Measurements from ENCODE around the gene ZNF653.

Gene ZNF653

DNA sequence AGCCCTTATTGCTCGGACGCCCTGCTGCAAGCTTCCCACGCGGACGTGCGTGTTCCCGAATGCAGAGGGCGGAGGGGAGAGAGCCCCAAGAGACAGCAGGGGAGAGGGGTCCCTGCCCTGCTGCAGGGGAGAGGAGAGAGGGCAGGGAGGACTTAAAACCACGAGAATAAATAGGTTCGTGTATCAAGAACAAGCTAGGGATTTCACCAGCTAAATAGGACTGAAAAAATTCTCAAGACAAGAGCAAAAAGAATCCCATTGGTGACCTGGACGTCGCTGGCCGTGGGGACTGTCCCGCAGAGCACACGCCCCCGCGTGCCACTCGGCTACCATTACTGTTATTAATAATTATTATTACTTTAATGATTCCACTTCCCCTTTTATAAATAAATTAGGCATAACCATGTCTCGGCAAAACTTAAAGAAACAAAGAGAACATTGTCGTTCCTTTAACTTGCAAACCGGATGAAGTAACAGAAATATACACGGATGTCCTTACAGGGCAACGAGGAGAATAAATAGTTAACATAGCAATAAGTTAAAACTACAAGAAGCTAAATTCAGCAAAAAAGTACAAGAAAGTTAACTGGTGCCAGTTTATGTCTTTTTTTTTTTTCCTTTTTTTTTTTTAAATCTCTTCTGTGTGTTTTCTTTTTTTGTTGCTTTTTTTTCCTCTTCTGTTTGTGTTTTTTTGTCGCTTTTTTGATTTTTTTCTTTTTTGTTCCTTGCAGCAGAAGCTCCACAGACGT, 53.6 kb downstream of the ZNF653 start:
- H3K27ac ChIP-seq: no peak overlapping the region
- TF ChIP-seq, protein P1, sequence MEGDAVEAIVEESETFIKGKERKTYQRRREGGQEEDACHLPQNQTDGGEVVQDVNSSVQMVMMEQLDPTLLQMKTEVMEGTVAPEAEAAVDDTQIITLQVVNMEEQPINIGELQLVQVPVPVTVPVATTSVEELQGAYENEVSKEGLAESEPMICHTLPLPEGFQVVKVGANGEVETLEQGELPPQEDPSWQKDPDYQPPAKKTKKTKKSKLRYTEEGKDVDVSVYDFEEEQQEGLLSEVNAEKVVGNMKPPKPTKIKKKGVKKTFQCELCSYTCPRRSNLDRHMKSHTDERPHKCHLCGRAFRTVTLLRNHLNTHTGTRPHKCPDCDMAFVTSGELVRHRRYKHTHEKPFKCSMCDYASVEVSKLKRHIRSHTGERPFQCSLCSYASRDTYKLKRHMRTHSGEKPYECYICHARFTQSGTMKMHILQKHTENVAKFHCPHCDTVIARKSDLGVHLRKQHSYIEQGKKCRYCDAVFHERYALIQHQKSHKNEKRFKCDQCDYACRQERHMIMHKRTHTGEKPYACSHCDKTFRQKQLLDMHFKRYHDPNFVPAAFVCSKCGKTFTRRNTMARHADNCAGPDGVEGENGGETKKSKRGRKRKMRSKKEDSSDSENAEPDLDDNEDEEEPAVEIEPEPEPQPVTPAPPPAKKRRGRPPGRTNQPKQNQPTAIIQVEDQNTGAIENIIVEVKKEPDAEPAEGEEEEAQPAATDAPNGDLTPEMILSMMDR (IDR thresholded peaks at IDR 0.05): no peak
- TF ChIP-seq ZFX (IDR thresholded peaks at IDR 0.05; ENCODE audit: borderline replicate concordance): no peak

GRCh38 chr19:11451327-11451870, 54.2 kb downstream of the ZNF653 start:
- H3K27ac ChIP-seq: no peak overlapping the region
- TF ChIP-seq ZFX (IDR thresholded peaks at IDR 0.05; ENCODE audit: borderline replicate concordance): no peak
- TF ChIP-seq, protein P1 (IDR thresholded peaks at IDR 0.05): no peak

DNA sequence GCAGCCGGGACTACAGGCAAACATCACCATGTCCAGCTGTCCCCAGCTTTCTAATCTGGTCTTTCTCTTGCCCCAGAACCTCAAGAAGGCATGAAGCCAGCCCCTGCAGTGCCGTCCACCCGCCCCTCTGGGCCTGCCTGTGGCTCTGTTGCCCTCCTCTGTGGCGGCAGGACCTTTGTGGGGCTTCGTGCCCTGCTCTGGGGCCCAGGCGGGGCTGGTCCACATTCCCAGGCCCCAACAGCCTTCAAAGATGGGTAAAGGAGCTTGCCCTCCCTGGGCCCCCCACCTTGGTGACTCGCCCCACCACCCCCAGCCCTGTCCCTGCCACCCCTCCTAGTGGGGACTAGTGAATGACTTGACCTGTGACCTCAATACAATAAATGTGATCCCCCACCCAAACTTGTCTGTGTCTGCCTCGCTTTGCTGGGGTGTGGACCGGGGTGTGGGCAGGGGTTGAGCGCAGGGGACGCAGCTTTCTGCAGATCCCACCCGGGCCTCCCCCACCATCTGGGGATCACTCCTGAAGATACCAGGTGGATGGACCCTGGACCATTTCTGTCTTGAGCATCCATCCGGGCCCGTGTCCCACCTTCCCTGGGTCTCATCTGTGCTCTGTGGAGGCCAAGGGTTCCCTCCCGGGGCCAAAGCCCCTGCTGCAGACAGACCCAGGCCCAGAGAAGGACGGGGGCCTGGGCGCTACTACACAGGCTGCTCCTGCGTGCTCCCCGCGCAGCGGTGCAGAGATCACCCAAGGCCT, 54.9 kb downstream of the ZNF653 start:
- H3K27ac ChIP-seq: no peak overlapping the region
- no peak for TF ChIP-seq ZFX (IDR thresholded peaks at IDR 0.05; ENCODE audit: borderline replicate concordance)
- TF ChIP-seq, protein P1 (IDR thresholded peaks at IDR 0.05): no peak

DNA sequence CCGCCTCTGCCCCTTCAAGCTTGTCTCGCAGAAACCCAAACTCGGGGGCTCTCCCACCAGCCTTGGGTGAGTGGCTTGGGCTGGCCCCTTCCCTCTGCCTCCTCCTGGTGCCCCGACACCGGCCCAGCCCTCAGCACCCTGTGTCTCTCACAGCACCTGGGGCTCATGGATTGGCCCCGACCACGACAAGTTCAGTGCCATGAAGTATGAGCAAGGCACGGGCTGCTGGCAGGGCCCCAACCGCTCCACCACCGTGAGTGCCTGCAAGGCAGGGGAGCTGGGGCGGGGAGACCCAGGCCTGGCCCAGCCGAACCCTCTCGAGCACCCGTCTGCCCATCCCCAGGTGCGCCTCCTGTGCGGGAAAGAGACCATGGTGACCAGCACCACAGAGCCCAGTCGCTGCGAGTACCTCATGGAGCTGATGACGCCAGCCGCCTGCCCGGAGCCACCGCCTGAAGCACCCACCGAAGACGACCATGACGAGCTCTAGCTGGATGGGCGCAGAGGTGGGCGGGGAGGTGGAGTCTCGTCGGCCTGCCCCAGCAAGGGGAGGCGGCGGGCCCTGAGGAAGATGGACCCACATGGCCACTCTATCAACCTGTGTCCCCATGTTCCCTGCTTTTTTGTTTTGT, 56.6 kb downstream of the ZNF653 start:
- no peak for TF ChIP-seq ZFX (IDR thresholded peaks at IDR 0.05; ENCODE audit: borderline replicate concordance)
- TF ChIP-seq, protein P1 (IDR thresholded peaks at IDR 0.05): no peak
- no peak overlapping the region for H3K27ac ChIP-seq

- TF ChIP-seq, protein P1 (IDR thresholded peaks at IDR 0.05): no peak
- TF ChIP-seq ZFX (IDR thresholded peaks at IDR 0.05; ENCODE audit: borderline replicate concordance): no peak
- H3K27ac ChIP-seq: no peak overlapping the region
Measured at GRCh38 chr19:11448410-11448809, 57.2 kb downstream of the ZNF653 start.

DNA sequence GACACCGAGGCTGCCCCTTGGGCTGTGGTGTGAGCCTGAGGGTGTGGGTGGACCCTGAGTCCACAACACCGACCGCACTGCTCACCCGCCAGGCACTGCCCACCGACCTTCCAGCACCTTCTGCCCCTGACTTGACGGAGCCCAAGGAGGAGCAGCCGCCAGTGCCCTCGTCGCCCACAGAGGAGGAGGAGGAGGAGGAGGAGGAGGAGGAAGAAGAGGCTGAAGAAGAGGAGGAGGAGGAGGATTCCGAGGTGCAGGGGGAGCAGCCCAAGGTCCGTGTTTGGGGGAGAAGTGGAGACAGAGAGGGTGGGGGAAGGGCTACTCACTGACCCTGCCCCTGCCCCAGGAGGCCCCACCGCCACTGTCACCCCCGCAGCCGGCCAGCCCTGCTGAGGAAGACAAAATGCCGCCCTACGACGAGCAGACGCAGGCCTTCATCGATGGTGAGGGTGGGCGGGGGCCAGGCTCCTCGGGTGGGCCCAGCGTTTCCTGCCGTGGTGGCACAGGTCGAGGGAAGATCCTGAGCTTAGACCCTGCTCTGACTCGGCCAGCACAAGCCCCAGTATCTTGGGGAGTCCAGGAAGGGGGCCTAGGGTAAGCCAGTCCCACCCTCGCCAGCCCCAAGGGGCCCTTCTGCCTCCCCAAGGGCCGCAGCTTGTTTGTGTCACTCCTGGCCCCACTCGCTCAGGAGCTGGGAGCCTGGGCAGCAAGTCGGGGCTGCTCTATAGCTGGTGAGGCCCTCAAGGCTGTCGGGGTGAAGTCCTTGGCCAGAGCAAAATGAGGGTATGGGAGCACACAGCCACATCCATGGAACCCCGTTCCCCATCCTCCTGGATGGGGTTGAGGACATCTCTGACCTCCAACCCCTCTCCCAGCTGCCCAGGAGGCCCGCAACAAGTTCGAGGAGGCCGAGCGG, 58.0 kb downstream of the ZNF653 start:
- no peak overlapping the region for H3K27ac ChIP-seq
- TF ChIP-seq, protein P1 (IDR thresholded peaks at IDR 0.05): no peak
- TF ChIP-seq ZFX (IDR thresholded peaks at IDR 0.05; ENCODE audit: borderline replicate concordance): no peak
